ENCODE results near the gene GPRC5A. TPM values are rescaled to one million over a fixed set of nuclear protein-coding genes. Genes with fewer than 3 reads are reported as not detected.
"Not testable (repeated sequence)": the region's sequence is repeated elsewhere in the genome, so short reads cannot be mapped to it uniquely, and the experiment has no call there.

Gene GPRC5A
- total and polyA plus RNA-seq, 4 experiments from 2014 or later, result 0.14 TPM; not detected in 3

- H3K4me3 Mint-ChIP-seq, result no peak overlapping the region
- no peaks in the 10 kb centered on the region for H3K27me3 ChIP-seq (ENCODE audit: insufficient read depth, low read length)
- peak overlapping the region in 1 of 7 donors; percentile 14 for H3K27ac Mint-ChIP-seq
- DNase-seq, result no peak
- ChIA-PET POLR2A (ENCODE audit: partially characterized antibody) (no interaction called here), CTCF (ENCODE audit: partially characterized antibody) (interaction anchor here (0.6 kb wide), 1 partner anchor 12 kb away, joined by 3 read pairs; no protein-coding TSS in a partner anchor)
- no peak overlapping the region for H3K27ac ChIP-seq (ENCODE audit: low read depth, low read length)
- peaks cover 0 to 6% of the 10 kb centered on the region in 2 donors for H3K36me3 Mint-ChIP-seq
- intact Hi-C loops (cut with micrococcal nuclease), result no loop called here
- no peaks in the 10 kb centered on the region for H3K36me3 ChIP-seq (ENCODE audit: insufficient read depth, low read length)
- H3K4me3 ChIP-seq (ENCODE audit: low read length in 2 of 2), result no peak overlapping the region
- no peaks in the 10 kb centered on the region for H3K4me1 ChIP-seq (ENCODE audit: insufficient read depth, low read length)
- peaks cover 0 to 2% (median under 1%) of the 10 kb centered on the region in 4 donors for H3K4me1 Mint-ChIP-seq
- peaks cover 0 to 1% of the 10 kb centered on the region in 2 donors for H3K27me3 Mint-ChIP-seq
- no peaks in the 10 kb centered on the region for H3K9me3 ChIP-seq (ENCODE audit: control insufficient read depth in 1 of 2, low read length in 2 of 2)
- H3K9me3 Mint-ChIP-seq, result peaks cover 0 to 2% (median 0%) of the 10 kb centered on the region in 8 donors
Measured at GRCh38 chr12:12868477-12869235, 22.7 kb upstream of the GPRC5A start.

GRCh38 chr12:12870465-12870864, 20.9 kb upstream of the GPRC5A start:
- no peak overlapping the region for H3K4me3 Mint-ChIP-seq
- H3K9me3 ChIP-seq (ENCODE audit: control insufficient read depth in 1 of 2, low read length in 2 of 2), result no peaks in the 10 kb centered on the region

GRCh38 chr12:12871587-12872138, 19.7 kb upstream of the GPRC5A start:
- CTCF ChIA-PET (ENCODE audit: partially characterized antibody), result interaction anchor here (0.6 kb wide), 1 partner anchor 108 kb away, joined by 3 read pairs; no protein-coding TSS in a partner anchor
- H3K4me3 ChIP-seq (ENCODE audit: low read length in 2 of 2), result no peak overlapping the region
- H3K27ac Mint-ChIP-seq, result peak overlapping the region in 4 of 7 donors; percentile 23 to 75 (median 40)
- no peaks in the 10 kb centered on the region for H3K27me3 ChIP-seq (ENCODE audit: insufficient read depth, low read length)
- H3K9me3 Mint-ChIP-seq, result no peaks in the 10 kb centered on the region
- POLR2A ChIA-PET (ENCODE audit: partially characterized antibody), result no interaction called here
- no peak overlapping the region for H3K4me3 Mint-ChIP-seq
- H3K27me3 Mint-ChIP-seq, result no peaks in the 10 kb centered on the region
- H3K4me1 ChIP-seq (ENCODE audit: insufficient read depth, low read length), result no peaks in the 10 kb centered on the region
- peaks cover 0 to 3% of the 10 kb centered on the region in 2 donors for H3K36me3 Mint-ChIP-seq
- H3K36me3 ChIP-seq (ENCODE audit: insufficient read depth, low read length), result no peaks in the 10 kb centered on the region
- peaks cover 0 to 2% (median under 1%) of the 10 kb centered on the region in 4 donors for H3K4me1 Mint-ChIP-seq
- DNase-seq, result no peak
- no peak overlapping the region for H3K27ac ChIP-seq (ENCODE audit: low read depth, low read length)
- intact Hi-C loops (cut with micrococcal nuclease), result no loop called here
- H3K9me3 ChIP-seq (ENCODE audit: control insufficient read depth in 1 of 2, low read length in 2 of 2), result no peaks in the 10 kb centered on the region

More at GRCh38 chr12:12870465-12870864, 20.9 kb upstream of the GPRC5A start:
- ChIA-PET POLR2A (ENCODE audit: partially characterized antibody) (no interaction called here), CTCF (ENCODE audit: partially characterized antibody) (no interaction called here)
- peaks cover 0 to 2% (median under 1%) of the 10 kb centered on the region in 4 donors for H3K4me1 Mint-ChIP-seq
- Histone ChIP-seq H3K36me3 (ENCODE audit: insufficient read depth, low read length) (no peaks in the 10 kb centered on the region), H3K4me1 (ENCODE audit: insufficient read depth, low read length) (no peaks in the 10 kb centered on the region), H3K27me3 (ENCODE audit: insufficient read depth, low read length) (no peaks in the 10 kb centered on the region), H3K27ac (ENCODE audit: low read depth, low read length) (no peak overlapping the region), H3K4me3 (ENCODE audit: low read length in 2 of 2) (no peak overlapping the region)
- H3K27ac Mint-ChIP-seq, result peak overlapping the region in 1 of 7 donors; percentile 52
- H3K9me3 Mint-ChIP-seq, result no peaks in the 10 kb centered on the region
- H3K27me3 Mint-ChIP-seq, result no peaks in the 10 kb centered on the region
- DNase-seq, result no peak
- peaks cover 0 to 3% of the 10 kb centered on the region in 2 donors for H3K36me3 Mint-ChIP-seq
- intact Hi-C loops (cut with micrococcal nuclease), result no loop called here

- peaks cover 0 to 2% (median under 1%) of the 10 kb centered on the region in 4 donors for H3K4me1 Mint-ChIP-seq
- no peaks in the 10 kb centered on the region for H3K9me3 Mint-ChIP-seq
- intact Hi-C loops (cut with micrococcal nuclease), result no loop called here
- H3K4me3 Mint-ChIP-seq, result no peak overlapping the region
- H3K27ac Mint-ChIP-seq, result peak overlapping the region in 4 of 7 donors; percentile 23 to 75 (median 40)
- peaks cover 0 to 3% of the 10 kb centered on the region in 2 donors for H3K36me3 Mint-ChIP-seq
- POLR2A ChIA-PET (ENCODE audit: partially characterized antibody), result no interaction called here
- Histone ChIP-seq H3K36me3 (ENCODE audit: insufficient read depth, low read length) (no peaks in the 10 kb centered on the region), H3K4me1 (ENCODE audit: insufficient read depth, low read length) (no peaks in the 10 kb centered on the region), H3K4me3 (ENCODE audit: low read length in 2 of 2) (no peak overlapping the region), H3K27me3 (ENCODE audit: insufficient read depth, low read length) (no peaks in the 10 kb centered on the region), H3K9me3 (ENCODE audit: control insufficient read depth in 1 of 2, low read length in 2 of 2) (no peaks in the 10 kb centered on the region), H3K27ac (ENCODE audit: low read depth, low read length) (no peak overlapping the region)
- CTCF ChIA-PET (ENCODE audit: partially characterized antibody), result no interaction called here
- DNase-seq, result no peak
- H3K27me3 Mint-ChIP-seq, result no peaks in the 10 kb centered on the region
Measured at GRCh38 chr12:12872139-12872933, 19.0 kb upstream of the GPRC5A start.

GRCh38 chr12:12872934-12873275, 18.5 kb upstream of the GPRC5A start:
- H3K4me1 ChIP-seq (ENCODE audit: insufficient read depth, low read length), result no peaks in the 10 kb centered on the region
- Mint-ChIP-seq H3K36me3 (peaks cover 0 to 3% of the 10 kb centered on the region in 2 donors), H3K4me3 (no peak overlapping the region), H3K9me3 (no peaks in the 10 kb centered on the region), H3K27ac (no peak overlapping the region), H3K4me1 (peaks cover 0 to 2% (median under 1%) of the 10 kb centered on the region in 4 donors), H3K27me3 (no peaks in the 10 kb centered on the region)
- H3K9me3 ChIP-seq (ENCODE audit: control insufficient read depth in 1 of 2, low read length in 2 of 2), result no peaks in the 10 kb centered on the region
- no peaks in the 10 kb centered on the region for H3K27me3 ChIP-seq (ENCODE audit: insufficient read depth, low read length)
- no peak overlapping the region for H3K27ac ChIP-seq (ENCODE audit: low read depth, low read length)
- CTCF ChIA-PET (ENCODE audit: partially characterized antibody), result interaction anchor here (0.5 kb wide), 1 partner anchor 62 kb away, joined by 3 read pairs; no protein-coding TSS in a partner anchor
- no peak for DNase-seq
- no peak overlapping the region for H3K4me3 ChIP-seq (ENCODE audit: low read length in 2 of 2)
- no peaks in the 10 kb centered on the region for H3K36me3 ChIP-seq (ENCODE audit: insufficient read depth, low read length)
- intact Hi-C loops (cut with micrococcal nuclease), result no loop called here
- POLR2A ChIA-PET (ENCODE audit: partially characterized antibody), result no interaction called here

GRCh38 chr12:12874029-12874428, 17.3 kb upstream of the GPRC5A start:
- Histone ChIP-seq H3K27ac (ENCODE audit: low read depth, low read length) (no peak overlapping the region), H3K9me3 (ENCODE audit: control insufficient read depth in 1 of 2, low read length in 2 of 2) (no peaks in the 10 kb centered on the region), H3K4me1 (ENCODE audit: insufficient read depth, low read length) (no peaks in the 10 kb centered on the region), H3K27me3 (ENCODE audit: insufficient read depth, low read length) (no peaks in the 10 kb centered on the region), H3K36me3 (ENCODE audit: insufficient read depth, low read length) (no peaks in the 10 kb centered on the region), H3K4me3 (ENCODE audit: low read length in 2 of 2) (no peak overlapping the region)
- Mint-ChIP-seq H3K27ac (peak overlapping the region in 2 of 7 donors; percentile 6 to 59), H3K4me1 (peaks cover 0 to 2% (median under 1%) of the 10 kb centered on the region in 4 donors), H3K9me3 (no peaks in the 10 kb centered on the region), H3K27me3 (no peaks in the 10 kb centered on the region), H3K36me3 (peaks cover 0 to 3% of the 10 kb centered on the region in 2 donors), H3K4me3 (no peak overlapping the region)
- ChIA-PET CTCF (ENCODE audit: partially characterized antibody) (interaction anchor here (1.0 kb wide), 1 partner anchor 42 kb away, joined by 4 read pairs; no protein-coding TSS in a partner anchor), POLR2A (ENCODE audit: partially characterized antibody) (no interaction called here)
- intact Hi-C loops (cut with micrococcal nuclease), result no loop called here
- DNase-seq, result no peak

GRCh38 chr12:12875301-12875700, 16.1 kb upstream of the GPRC5A start:
- H3K27ac Mint-ChIP-seq; H3K4me1 ChIP-seq (ENCODE audit: insufficient read depth, low read length); H3K27ac ChIP-seq (ENCODE audit: low read depth, low read length); H3K4me1 Mint-ChIP-seq; intact Hi-C loops (cut with micrococcal nuclease); H3K27me3 Mint-ChIP-seq; H3K27me3 ChIP-seq (ENCODE audit: insufficient read depth, low read length); H3K4me3 ChIP-seq (ENCODE audit: low read length in 2 of 2); H3K36me3 ChIP-seq (ENCODE audit: insufficient read depth, low read length); H3K9me3 Mint-ChIP-seq; H3K9me3 ChIP-seq (ENCODE audit: control insufficient read depth in 1 of 2, low read length in 2 of 2); H3K36me3 Mint-ChIP-seq; DNase-seq; H3K4me3 Mint-ChIP-seq; CTCF ChIA-PET (ENCODE audit: partially characterized antibody): not testable (repeated sequence)
- POLR2A ChIA-PET (ENCODE audit: partially characterized antibody), result interaction anchor here (0.7 kb wide), 1 partner anchor 9 kb away, joined by 3 read pairs; no protein-coding TSS in a partner anchor
